Neural cell (in vitro differentiated cells): ENCODE results near the gene AMOTL2.

Experiments used
- CTCF ChIP-seq: fragments of 450-650 bp; IDR thresholded peaks from 2 replicates; pipeline ENCODE4 v1.5.1; 2014; ENCODE audit warnings: antibody characterized with exemption, mild to moderate bottlenecking, moderate library complexity; ENCODE audit not compliant: poor library complexity, severe bottlenecking
- EZH2 ChIP-seq: fragments of 200-600, 300-800 bp; shearing (Covaris generic), sonication (generic); IDR thresholded peaks from 2 replicates; pipeline ENCODE4 v1.6.1; 2014; ENCODE audit warnings: antibody characterized with exemption, low read length, borderline replicate concordance, mild to moderate bottlenecking; ENCODE audit not compliant: insufficient read depth, poor library complexity, severe bottlenecking
- MXI1 ChIP-seq: fragments of 450-650 bp; conservative IDR thresholded peaks from 2 replicates; pipeline ENCODE4 v1.6.1; 2014; ENCODE audit warnings: antibody characterized with exemption, mild to moderate bottlenecking; ENCODE audit not compliant: poor library complexity, severe bottlenecking
- REST ChIP-seq: IDR thresholded peaks from 2 replicates; pipeline ENCODE4 v1.6.1; 2012; ENCODE audit warnings: borderline replicate concordance
- SMC3 ChIP-seq: fragments of 450-650 bp; conservative IDR thresholded peaks from 2 replicates; pipeline ENCODE4 v1.6.1; 2014; ENCODE audit warnings: antibody characterized with exemption, mild to moderate bottlenecking, moderate library complexity; ENCODE audit not compliant: poor library complexity

GRCh38 chr3:134337511-134338200 lies 36.6 kb downstream of the AMOTL2 start:
- no peak for TF ChIP-seq CTCF
- TF ChIP-seq MXI1 = no peak
- TF ChIP-seq EZH2 = no peak
- no peak for TF ChIP-seq REST
- no peak for TF ChIP-seq SMC3
